KBM-7 (cell line): ENCODE measurements around the gene GET3.
"Not testable (repeated sequence)": the region's sequence is repeated elsewhere in the genome, so short reads cannot be mapped to it uniquely, and the experiment has no call there.

ENCODE experiments used
- DNase-seq: peaks from one replicate; pipeline ENCODE4 v3.0.0-alpha.2; 2015
- in situ Hi-C: fragments of 300-500 bp; cut with MboI; formaldehyde crosslinking; loops from 2 replicates; pipeline ENCODE4 v1.14.3; 2020; ENCODE audit warnings: low sequenced_read_pairs, low pct_unique_long_range_greater_than_20kb, mixed read lengths

GET3 gene

DNA sequence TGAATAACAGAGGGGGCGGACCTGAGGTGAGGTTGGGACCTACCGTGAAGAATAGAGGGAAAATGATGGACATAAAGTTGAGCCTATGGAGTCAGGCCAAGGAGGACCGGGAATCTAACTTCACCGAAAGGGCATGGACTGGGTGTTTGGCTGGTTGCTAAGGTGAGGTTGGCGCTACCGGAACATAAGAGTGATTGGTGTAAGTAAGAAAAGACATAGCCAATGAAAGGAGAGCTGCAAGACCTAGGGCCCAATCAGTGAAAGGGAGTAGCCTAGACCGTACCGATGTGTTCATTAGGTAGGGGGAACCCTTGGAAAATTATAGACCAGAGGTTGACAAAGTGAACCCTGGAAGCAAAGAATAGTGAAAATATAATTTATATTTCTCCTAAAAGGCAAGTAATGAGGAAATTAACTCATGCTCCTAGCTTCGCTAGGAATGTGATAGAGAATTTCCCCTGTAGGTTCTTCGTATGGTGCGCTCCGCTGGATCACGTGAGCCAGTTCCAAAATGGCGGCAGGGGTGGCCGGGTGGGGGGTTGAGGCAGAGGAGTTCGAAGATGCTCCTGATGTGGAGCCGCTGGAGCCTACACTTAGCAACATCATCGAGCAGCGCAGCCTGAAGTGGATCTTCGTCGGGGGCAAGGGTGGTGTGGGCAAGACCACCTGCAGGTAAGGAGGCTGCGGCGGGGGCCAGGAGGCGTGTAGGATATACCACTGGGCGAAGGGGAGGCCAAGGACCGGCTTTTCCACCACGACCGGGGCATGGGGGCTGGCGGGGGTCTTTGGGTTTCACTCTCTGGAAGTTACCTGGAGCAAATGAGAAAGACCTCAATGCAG lies at the start of gene GET3:
TSS of gene GET3 (plus strand) at position 503 of the 840 bp plus-strand sequence. CDS start at position 512, 9 bp downstream.
- peak; percentile 96 for DNase-seq
- in situ Hi-C loops: no loop called here

DNA sequence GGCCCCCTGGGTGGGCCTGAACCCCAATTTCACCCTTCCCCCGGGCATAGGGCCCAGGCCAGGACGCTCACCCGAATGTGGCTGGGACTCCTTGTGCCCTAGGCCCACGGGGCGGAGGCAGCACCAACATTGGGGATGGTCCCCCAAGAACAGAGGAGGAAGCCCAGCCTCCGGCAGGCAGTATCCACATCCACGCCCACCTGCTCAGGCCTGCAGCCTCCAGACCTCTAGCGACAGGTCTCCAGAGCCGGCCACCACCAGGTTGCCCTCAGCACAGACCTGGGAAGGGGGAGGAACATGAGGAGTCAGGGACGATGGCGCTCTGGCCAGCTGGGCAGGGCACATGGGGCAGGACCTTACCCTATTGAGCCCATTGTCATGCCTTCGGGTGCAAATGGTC lies 48.3 kb upstream of the GET3 start:
- in situ Hi-C loops: no loop called here
- no peak for DNase-seq

DNA sequence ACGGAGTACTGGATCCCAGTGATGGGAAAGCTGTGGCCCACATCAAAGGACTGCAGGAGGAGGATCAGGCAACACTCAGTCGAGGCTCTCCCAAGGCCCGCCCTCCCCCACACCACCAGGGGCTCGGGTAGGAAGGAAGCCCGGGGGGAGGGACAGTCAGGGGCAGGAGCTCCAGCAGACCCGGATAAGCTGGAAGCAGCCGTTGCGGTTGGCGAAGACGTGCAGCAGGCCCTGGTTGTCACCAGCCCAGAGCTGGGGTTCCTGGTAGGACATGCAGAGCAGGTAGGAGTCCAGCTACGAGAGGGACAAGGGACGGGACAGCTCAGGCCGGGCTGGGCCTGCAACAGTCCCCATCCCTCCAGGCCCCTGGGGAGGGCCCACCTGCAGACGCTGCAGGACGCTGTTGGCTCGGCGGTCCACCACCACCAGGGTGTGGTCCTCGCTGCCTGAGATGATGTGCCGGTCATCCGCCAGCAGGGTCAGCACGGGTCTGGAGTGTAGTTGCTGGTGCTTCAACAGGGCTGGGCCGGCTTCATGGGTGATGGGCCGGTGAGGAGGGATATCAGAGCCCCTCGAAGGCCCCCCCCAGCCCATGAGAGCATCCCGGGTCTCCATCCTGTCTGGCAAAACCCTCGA lies 47.6 kb upstream of the GET3 start:
- in situ Hi-C loops: no loop called here
- no peak for DNase-seq

DNA sequence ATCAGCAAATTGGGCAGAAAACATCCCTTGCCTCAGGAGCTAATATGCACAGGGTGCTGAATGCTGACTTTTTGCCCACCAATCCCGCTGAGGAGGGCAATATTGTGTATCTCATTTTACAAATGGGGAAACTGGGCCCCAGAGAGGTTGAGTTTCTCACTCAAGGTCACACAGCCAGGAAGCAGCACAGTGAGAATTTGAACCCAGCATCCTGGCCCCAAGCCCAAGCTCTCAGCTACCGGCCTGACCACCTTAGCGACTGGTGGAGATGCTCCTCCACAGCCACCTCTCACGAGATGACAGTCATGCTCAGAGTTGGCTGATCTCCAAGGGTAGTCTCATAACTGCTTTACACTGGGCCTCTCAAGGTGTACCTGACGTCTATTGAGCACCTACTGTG lies 44.3 kb upstream of the GET3 start:
- DNase-seq: no peak
- in situ Hi-C loops: no loop called here

DNA sequence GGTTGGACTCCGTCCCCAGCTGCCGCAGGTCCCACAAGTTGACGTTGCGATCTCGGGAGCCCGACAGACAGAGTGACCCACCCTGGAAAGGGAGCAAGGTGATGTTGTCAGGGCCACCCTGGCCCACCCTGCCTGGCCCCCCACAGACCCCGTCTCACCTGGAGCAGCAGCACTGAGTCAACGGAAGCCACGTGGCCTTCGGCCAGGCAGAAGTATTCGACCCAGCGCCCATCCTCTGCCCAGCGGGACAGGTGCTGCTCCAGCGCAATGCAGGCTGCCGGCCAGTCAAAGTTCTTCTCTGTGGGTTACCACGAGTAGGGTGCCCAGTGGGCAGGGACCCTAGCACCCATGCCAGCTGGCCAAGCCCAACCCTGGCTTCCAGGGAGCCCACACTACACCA lies 42.7 kb upstream of the GET3 start:
- no peak for DNase-seq
- in situ Hi-C loops: no loop called here

DNA sequence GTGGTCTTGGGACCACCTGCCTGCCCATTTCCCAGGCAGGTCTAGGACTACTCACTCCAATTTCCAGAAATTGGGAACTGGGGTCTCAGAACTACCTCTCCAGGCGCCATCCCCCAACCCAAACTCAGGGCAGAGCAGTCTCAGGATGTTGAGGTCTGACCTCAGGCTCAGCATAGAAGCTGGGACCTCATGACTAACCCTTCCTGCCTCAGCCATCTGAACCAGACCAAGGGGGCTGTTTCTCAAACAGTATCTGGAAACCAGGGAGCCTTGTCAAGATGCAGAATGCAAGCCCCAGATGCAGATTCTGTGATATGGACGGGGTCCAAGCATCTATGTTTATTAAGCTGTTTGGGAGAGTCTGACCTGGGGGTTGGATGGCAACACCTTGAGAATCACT lies 42.2 kb upstream of the GET3 start:
- in situ Hi-C loops: no loop called here
- DNase-seq: no peak

DNA sequence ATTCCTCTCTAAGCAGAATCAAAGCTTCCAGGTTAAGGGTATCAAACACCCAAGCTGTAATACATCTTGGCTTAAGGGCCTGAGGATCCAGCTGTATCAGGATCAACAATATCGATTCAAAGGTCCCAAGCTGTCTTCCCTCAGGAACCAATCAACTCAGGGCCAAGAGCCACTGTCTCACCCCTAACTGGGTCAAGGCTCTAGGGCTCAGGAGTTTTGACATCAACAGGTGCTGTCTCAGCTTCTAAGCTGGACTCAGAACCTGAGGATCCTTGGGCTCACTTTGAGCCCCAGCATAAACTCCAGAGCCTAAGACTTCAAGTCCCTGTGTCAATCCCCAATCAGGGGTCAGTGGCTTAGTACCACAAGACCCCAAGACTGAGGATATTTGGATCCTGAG lies 41.8 kb upstream of the GET3 start:
- no peak for DNase-seq
- in situ Hi-C loops: no loop called here

DNA sequence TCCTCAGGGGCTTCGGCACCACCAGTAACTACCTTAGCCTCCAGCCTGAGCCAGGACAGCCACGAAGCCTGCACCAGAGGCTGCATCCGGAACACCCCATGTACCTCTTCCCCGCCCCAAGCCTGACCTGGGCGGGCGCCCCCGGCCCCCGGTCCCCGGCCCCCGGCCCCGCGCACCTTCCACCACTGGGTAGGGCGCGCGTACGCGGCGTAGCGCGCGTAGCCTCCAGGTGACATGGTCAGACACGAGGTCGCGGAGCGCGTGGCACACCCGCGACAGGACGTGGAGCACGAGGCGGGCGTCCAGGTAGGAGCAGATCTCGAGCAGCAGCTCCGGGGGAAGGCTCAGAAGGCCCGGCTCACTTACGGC lies 41.3 kb upstream of the GET3 start:
- DNase-seq: no peak
- in situ Hi-C loops: no loop called here

DNA sequence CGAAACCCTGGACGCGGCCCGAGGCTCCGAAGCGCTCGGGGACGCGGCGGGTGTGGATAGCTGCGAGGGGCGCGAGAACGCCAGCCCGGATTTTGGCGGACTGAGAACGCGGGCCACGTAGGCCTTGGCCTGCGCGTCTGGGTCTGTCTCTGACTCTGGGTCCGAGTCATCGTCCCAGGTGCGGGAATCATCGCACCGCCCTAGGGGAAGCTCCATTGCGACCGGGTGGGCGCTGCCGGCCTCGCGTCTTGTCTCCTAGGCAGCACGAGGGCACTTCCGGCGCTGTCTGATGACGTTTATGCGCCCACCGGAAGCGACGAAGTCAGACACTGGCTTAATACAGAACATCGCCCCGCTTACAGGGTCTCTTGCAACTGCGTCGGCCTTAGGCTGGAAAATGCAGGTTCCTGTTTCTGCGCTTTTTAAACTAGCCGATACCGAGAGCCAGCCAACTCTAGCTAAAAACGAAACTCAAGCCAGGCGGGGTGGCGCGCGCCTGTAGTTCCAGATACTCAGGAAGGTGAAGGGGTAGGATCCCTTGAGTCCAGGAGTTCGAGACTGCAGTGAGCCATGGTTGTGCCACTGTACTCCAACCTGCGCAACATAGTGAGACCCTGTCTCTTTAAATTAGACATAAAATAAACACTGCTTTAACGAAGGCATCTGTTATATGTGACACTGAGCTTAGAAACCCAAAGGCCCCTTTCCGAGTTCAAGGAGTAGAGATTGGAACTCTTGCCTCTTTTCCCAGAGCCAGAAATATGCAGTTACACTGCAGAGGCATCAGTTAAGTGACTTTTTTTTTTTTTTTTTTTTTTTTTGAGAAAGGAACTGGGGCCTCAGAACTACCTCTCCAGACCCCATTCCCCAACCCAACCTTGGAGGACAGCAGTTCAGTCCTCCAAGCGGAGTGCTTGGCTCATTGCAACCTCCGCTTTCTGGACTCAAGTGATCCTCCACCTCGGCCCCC lies 40.6 kb upstream of the GET3 start, which contains the start of gene FBXW9:
TSS of gene FBXW9 (minus strand) at position 266 of the 970 bp plus-strand sequence. CDS start at position 216, 50 bp downstream.
- in situ Hi-C loops: no loop called here
- DNase-seq: peak; percentile 97

DNA sequence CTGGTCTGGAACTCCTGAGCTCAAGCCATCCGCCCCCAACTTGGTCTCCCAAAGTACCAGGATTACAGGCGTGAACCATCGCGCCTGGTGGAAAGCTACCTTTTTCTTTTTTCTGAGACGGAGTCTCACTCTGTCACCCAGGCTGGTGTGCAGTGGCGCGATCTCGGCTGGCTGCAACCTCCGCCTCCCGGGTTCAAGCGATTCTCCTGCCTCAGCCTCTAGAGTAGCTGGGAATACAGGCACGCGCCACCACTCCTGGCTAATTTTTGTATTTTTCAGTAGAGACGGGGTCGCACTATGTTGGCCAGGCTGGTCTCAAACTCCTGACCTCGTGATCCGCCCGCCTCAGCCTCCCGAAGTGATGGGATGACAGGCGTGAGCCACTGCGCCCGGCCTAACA lies 39.9 kb upstream of the GET3 start:
- in situ Hi-C loops, DNase-seq: not testable (repeated sequence)

DNA sequence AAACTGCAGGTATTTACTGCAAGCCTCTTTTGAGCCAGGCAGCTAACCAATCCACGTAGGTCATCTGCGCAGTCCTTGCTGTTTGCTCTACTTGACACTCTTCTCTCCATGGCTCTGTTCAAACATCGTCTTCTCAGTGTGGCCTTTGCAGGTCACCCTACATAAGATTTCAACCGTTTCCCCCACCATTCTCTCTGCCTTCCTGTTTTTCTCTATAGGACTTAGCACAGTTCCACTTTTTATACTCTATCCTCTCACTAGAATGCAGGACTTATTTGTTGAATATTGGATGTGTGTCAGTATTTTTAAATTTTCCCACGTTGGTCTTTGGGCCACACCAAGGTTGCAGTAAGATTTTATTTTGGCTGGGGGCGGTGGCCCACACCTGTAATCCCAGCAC lies 39.2 kb upstream of the GET3 start:
- no peak for DNase-seq

DNA sequence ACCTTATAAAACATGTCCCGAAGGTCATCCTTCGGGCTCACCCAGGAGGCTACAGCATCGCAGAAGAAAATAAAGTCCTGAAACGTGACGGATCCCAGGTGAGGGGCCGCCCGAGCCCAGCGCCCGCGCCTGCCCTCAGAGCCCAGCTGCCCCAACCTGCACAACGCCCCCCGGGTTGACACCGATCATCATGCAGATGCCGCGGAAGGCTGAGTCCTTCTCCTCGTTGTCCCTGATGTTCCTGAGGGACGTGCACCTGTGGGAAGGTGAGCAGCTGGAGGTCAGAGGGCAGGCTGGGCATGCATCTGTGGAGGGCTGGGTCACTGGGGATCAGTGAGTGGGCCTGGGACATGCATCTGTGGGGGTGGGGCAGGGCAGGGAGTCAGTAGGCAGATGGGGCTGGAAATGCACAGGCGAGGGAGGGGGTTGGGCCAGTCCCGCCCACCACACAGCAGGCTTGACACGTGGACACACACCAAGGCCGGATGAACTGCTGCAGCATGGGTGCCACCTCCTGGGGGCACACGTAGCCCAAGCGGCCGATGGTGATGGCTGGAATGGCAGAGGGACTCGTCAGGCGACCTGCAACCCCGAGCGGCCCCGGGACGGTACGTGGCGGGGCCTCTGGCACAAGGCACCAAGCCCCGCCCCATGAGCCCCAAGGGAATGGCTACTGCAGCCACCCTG lies 35.6 kb upstream of the GET3 start:
- DNase-seq: no peak
- in situ Hi-C loops: no loop called here

More for the DNA sequence above, 39.2 kb upstream of the GET3 start:
- in situ Hi-C loops: no loop called here

DNA sequence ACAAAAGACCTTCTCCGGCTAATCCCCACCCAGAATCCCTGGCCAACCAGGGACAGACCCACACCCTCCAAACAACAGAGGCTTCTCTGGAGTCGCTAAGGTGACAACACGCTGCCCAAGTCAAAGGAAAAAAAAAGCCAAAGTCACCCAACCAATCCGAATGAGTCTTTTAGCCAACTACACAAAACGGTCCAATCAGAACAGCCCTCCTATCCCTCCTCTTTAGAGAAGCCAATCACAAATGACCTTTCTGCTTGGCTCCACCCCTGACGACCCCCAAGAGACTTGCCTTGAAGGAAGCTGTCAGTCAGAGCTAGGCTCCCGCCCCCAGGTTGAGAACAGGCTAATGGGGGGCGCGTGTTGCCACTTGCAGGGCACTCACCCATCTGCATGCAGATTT lies 34.3 kb upstream of the GET3 start:
- peak; percentile 67 for DNase-seq
- in situ Hi-C loops: no loop called here

DNA sequence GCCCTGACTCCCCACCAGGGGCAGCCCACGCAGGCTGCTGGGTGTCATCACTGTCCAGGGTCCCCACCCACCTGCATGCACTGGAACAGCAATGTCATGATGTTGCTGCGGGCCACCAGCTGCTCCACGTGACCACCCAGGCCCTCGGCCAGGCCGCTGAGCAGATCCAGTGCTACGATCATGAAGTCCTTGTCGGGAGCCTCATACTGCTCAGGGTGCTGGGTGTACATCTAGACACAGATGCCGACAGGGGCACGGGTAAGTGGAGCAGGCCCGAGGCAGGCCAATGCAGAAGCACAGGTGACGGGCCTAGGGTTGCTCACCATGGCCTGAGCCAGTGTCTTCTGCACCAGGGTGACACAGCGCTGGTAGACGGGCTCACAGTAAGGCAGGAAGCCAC lies 32.1 kb upstream of the GET3 start:
- DNase-seq: no peak
- in situ Hi-C loops: no loop called here

DNA sequence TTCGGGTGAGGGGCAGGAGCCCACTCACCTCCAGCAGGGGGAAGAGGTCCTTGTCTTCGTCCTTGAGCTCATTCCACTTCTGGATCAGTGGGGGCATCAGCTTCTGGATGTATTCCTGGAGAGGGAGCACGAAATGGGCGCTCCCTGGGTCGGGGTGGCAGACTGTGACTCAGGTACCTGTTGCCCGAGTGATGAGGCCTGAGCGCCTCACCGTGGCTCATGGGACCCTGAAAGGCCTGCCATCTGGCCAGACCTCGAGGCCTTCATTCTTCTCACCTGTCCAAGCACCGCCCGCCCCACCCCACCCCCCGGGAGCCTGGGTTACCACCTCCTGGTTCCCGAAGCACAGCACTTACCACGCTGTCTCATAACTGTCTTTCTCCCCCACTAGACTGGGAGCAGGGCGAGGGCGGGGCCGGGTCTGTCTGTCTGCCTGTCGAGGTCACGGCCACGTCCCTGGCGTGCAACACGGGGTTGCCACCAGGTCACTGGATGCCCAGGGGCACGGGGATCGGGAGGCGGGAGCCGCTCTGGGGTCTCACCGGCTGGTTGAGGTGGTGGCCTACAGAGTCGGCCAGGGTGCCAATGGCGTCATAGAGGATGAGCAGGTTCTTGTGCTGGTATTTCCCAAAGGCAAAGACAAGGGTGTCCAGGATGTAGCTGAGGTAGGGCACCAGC lies 31.5 kb upstream of the GET3 start:
- in situ Hi-C loops: no loop called here

DNA sequence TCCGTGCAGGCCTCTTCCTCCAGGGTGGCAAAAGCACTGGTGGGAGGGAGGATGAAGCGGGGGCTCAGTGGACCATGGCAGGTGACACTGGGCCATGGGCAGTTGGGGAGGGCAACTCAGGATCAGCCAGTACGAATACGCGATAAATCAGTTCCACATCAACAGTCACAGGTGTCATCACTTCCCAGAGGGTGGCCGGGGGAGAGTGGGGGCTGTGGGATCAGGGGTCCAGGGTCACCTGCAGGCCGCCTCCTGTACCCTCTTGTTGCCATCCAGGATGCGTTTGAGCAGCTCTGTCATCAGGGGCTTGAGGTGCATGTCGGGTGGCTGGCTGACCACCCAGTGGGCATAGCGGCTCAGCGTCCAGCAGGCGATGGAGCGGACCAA lies 31.0 kb upstream of the GET3 start:
- in situ Hi-C loops: no loop called here
- DNase-seq: no peak

More for the DNA sequence above, 31.5 kb upstream of the GET3 start:
- DNase-seq: no peak

DNA sequence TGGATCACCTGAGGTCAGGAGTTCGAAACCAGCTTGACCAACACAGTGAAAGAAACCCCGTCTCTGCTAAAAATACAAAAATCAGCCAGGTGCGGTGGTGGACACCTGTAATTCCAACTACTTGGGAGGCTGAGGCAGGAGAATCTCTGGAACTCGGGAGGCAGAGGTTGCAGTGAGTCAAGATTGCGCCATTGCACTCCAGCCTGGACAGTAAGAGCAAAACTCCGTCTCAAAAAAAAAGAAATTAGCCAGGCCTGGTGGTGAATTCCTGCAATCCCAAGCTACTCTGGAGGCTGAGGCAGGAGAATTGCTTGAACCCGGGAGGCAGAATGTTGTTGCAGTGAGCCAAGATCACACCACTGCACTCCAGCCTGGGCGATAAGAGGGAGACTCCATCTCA lies 28.7 kb upstream of the GET3 start:
- no peak for DNase-seq
- in situ Hi-C loops: no loop called here

DNA sequence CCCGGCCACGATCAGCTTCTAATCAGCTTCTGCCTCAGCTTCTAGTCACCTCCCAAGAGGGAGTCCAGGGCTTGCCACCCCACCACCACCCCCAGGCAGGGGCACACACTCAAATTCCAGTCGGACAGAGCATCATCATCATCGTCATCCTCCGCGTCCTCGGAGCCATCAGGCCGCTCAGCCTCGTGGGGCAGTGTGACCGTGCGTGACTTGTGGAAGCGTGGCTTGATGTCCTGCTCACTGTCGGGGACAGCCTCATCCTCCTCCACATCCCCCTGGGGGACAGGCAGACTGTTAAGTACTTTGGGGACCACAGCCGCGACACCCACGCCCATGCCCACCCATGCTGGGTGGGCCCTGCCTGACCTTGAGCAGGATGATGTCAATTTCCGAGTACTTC lies 26.1 kb upstream of the GET3 start:
- DNase-seq: no peak
- in situ Hi-C loops: no loop called here

DNA sequence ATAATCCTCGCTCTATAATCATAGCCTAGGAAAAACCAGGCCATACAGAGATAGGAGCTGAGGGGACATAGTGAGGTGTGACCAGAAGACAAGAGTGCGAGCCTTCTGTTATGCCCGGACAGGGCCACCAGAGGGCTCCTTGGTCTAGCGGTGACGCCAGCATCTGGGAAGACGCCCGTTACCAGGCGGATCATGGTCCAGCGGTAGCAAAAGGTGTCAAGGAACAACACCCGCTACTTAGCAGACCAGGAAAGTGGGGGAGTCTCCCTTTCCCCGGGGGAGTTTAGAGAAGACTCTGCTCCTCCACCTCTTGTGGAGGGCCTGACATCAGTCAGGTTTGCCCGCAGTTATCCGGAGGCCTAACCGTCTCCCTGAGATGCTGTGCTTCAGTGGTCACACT lies 25.2 kb upstream of the GET3 start:
- in situ Hi-C loops, DNase-seq: not testable (repeated sequence)
